ENCODE data around the gene LTB.
"Not testable (repeated sequence)": the region's sequence is repeated elsewhere in the genome, so short reads cannot be mapped to it uniquely, and the experiment has no call there.

The LTB gene

DNA sequence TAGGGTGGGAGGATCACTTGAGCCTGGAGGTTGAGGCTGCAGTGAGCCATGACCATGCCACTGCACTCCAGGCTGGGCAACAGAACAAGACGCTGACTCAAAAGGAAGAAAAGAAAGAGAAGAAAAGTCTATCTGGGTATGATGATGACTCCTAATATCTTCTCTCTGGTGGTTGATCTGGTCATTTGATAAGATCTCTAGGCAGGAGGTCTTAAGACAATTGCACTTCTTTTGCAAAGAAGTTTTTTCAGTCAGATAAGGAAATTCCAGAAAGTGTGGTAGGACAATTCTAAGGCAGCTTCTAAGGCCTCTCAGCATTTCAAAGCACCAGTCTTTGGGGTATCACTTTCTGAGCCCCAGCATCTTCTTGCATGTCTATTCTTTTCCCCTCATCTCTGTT, 25.1 kb upstream of the LTB start:
- DNase-seq, result no peak

DNA sequence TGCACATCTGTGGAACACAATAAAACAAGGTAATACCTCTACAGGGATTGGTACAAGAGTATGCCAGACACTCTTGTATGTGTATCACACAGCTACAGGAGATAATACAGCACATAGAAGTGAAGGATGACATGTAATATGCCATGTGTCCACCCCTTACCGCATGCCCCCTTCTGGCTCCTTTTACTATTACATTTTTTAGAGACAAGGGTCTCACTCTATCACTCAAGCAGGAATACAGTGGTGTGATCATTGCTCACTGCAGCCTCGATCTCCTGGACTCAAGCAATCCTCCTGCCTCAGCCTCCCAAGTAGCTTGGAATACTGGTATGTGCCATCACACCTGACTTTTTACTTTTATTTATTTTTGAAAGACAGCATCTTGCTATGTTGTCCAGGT, 14.8 kb upstream of the LTB start:
- DNase-seq, result no peak

DNA sequence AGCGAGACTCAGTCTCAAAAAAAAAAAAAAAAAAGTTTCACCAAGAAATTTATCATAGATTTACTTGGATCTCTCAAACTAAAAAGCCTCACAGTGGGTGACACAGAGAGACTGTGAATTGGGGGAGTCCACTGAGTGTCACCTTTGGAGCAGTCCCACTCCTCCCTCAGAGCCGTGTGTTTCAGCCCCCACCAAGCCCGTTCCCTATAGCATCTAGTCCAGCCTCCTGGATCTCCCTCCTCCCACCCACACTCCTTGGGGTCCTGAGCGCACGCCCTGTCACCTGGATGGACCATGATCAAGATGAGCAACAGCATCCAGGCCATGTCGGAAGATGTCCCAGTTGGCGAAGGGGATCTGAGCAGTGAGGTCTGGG, 10.2 kb upstream of the LTB start:
- DNase-seq, result no peak

DNA sequence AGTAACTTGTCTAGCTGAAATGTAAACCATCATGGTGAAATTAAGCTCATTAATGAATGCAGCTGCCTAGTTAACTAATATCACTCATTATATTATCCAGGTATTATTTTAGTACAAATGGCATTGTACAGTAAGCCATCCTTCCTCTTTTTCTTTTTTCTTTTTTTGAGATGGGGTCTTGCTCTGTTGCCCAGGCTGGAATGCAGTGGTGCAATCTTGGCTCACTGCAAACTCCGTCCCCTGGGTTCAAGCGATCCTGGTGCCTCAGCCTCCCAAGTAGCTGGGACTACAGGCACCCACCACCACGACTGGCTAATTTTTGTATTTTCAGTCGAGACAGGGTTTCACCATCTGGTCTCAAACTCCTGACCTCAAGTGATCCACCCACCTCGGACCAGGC, 8.5 kb upstream of the LTB start:
- DNase-seq, result not testable (repeated sequence)

DNA sequence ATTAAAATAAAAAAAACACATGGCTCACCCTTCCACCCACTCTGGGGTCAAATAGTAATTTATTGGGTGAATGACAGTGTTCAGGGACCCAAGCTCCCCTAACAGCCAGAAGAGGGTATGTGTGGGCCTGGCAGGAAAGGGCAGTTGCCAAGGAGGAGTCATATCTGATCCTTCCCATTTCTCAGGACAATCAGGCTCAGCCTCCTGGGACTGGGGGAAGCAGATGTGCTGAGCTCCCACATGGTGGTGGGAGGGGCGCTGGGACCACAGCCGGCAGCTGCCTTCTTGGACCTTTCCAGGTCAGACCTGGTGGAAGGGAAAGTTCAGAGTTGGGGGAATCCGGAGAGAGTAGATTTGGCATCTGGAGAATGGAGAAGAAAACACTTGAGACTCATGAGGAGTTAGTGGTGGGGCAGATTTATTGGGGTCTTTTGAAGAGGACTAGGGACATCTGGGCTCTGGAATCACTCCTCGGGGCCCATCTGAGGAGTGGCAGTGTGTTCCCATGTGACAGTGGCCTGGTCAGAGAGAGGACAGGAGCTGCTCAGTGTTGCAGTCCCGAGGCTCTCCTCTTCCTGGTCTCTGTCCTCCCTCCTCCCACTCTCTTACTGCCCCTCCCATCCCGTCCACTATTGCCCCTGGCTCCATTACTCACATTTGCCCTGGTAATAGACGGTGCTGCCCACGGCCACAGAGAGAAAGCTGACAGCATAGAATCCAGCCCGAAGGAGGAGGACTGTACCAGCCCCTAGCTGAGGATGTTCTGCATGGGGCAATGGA, 6.8 kb upstream of the LTB start:
- no peak for DNase-seq

DNA sequence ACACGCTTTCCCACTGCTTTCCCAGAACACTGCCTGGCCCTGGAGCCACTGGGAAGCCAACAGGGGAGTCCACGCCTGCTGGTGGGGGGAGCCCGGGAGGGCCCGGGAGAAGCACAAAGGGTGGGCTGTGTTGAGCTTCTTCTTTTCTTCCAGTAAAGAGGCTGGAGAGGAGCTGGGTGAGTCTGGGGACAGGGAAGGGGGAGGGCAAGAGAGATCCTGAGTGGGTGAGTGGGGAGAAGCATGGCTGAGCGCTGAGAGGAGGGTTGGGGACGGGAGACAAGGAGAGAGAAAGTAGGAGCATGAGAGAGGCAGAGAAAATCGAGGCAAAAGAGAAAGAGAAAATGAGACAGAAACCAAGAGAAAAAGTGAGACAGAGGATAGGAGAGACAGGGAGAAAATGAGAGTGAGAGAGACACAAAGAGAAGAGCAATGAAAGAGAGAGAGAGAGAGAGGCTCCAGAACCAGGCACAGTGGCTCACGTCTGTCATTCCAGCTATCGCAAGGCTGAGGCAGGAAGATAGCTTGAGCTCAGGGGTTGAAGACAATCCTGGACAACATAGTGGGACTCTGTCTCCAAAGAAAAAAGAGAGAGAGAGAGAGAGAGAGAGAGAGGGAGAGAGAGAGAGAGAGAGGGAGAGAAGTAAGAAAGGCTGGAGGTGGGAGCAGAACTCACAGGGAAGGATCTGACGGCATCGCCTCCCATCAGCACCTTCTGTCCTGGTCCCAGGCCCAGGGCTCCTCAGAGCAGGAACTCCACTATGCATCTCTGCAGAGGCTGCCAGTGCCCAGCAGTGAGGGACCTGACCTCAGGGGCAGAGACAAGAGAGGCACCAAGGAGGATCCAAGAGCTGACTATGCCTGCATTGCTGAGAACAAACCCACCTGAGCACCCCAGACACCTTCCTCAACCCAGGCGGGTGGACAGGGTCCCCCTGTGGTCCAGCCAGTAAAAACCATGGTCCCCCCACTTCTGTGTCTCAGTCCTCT, 5.9 kb upstream of the LTB start:
- DNase-seq, result no peak

DNA sequence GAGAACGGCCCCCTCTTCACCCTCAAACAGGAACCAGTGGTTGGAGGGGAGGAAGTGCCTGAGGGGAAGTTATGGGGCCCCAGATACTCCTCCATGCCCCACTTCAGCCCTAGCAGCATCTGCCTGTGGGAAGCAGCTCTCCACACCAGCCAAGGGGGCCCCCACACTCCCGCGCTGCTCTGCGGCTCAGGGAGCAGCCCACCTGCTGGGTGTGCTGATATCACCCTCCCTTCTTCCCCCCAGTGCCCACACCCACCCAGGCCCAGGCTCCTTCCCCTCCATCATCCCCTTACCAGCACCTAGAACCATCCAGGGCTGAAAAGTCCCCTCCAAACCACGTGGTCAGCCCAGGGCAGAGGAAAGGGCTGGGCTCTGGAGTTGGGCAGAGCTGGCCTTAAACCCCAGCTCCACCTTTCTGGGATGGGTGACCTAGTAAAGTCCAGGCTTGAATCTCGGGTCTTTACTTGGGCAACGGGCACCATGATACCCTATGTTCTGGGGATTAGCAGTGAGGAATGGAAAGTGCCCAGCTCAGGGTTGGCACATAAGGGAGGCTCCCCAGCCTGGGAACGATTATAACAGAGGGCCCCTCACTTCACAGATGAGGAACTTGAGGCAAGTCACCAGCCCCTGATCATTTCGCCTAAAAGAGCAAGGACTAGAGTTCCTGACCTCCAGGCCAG, 4.5 kb upstream of the LTB start:
- DNase-seq, result no peak

DNA sequence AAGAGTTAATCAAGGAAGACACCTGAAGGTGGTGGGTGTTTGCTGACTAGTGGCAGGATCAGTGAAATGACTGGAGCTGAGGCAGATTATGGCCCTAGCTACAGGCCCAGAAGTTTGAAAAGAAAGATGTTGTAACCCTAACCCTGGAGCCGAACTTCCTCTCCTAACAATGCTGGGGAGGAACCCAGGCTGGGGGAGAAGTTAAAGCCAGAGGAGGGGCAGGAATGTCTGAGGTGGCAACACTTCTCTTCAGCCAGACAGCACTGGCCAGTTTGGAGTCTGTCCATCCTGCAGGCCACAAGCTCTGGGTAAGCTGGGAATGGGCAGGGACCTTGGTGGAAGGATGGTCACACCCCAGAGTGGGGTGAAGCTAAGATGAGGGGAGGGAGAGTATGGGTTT, 3.8 kb upstream of the LTB start, which contains the start of gene LST1:
Gene LST1, plus strand, starts transcription at position 270 of the 400 bp plus-strand sequence. CDS start 1,023 bp downstream, outside the sequence.
- DNase-seq, result no peak

DNA sequence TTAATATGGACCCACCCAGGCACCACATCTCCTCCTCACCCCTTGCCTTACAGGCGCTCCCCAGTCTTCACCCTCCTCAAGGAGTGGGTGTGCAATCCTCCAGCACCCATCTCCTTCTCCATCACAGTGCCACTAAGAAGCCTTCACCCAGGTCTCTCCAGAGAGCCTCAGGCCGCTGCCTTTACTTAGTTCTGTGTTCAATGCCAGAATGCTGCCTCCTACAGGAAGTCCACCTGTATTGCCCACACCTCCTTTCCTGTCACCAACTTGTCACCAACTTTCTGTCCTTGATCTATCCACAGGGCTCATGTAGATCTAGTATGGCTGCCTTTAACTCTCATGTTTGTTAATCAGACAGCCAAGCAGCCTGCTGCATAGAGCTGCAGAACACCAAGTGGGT, 3.3 kb upstream of the LTB start:
- no peak for DNase-seq

DNA sequence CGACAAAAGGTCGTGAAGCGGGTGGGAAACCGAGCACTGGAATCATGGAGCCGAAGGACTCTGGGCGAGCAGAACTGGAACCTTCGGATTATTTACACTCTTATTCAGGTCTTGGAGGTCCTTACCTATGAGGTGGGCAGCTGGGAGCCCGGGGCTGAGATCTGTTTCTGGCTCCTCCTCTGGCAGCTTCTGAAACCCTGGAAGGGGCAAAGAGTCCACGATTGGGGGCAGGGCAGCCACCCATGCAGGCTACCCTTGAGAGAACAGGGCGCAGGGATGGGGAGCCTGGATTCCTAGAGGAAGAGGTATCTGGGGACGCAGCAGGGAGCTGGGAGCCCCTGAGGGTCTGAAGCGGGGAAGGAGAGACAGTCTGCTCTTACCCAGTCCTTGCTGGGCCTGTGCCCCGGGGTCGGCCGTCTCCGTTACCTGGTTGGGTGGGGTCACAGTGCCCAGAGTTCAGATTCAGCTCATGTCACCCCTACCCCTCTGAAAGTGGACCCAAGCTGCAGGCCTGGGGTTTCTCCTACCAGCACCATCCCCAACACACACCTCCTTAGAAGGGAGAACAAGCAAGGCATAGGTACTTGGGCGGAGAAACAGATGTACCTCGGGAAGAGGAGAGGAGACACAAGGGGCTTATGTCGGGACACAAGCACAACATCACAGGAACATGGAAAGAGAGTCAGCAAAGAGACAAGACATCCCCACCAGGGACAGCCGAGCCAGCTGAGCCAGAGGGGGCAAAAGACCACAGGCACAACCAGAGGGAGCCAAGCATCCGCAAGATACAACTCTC, 592 bp downstream of the LTB start:
- no peak for DNase-seq

DNA sequence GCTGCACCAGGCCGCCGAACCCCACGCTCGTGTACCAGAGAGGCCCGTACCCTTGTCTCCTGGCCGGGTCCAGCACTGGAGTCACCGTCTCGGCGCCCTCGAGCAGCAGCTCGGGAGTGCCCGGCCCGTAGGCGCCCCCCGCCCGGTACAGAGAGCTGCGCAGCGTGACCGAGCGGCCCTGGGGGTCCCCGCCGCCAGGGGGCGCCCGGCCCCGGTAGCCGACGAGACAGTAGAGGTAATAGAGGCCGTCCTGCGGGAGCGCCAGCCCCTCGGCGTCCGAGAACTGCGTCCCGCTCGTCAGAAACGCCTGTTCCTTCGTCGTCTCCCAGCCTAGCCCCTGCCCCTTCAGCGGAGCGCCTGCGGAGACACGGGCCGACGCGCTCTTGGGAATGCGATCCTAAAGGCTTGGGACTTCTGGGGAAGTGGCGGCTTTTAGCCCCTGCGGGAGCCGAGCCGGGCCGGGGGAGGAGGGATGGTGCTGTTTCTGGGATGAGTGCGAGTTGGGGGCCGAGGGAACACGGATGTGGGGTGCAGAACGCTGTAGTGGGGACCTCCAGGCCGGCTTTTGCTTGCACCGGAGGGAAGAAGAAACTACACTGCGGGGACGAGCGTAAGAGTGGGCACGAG, 1.3 kb downstream of the LTB start:
- peak; percentile 49 for DNase-seq

DNA sequence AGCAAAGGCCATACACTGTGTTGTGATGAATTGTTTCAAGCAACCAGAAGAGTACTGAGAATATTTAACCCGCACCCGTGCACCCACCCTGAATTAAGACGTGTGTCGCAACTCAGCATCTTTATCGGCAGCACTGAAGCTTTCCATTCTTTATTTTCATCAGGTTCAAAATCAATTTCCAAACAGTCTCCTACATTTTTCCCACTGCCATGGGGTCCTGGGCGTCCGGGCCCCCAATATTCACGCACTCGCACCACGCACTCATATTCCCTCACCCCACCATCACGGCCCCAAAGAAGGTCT, 1.8 kb downstream of the LTB start:
- DNase-seq, result no peak

DNA sequence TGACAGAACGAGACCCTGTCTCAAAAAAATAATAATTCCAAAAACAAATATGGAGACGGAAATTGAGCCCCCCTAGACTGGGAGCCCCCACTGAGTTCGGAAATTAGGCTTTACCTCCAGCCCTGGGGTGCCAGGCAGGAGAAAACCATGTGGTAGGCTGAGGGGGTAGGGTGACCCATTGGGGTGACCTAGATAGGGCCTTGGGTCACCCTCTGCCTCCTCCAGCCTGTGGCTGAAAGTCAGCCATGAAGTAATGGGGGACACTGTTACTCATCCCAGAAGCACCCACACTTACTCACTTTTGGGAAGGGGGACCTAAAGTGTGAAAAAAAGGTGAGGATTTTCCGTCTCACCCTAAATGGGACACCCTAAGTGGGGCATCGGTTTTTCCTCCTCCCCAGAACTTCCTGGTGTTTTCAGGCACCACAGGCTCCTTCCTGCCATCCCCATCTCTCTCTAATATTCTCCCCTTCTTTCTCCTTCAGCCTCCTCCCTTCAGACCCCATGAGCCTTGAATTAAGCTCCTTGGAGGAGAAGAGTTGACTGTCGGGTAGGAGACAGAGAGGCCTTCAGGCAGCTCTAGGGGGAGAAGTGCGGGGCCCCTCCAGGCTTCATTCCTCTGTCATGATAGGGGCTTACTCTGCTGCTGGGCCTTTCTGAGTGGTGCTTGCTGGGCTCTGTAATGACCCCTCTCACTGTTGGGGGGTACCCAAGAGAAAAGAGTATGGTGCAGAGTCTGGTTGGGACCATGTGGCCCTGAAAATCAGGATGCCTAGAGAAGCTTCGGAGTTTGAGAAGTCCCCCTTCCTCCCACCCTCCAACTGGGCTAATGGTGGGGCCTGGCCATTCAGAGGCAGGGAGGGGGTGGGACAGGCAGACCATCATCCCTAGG, 2.4 kb downstream of the LTB start:
- no peak for DNase-seq

DNA sequence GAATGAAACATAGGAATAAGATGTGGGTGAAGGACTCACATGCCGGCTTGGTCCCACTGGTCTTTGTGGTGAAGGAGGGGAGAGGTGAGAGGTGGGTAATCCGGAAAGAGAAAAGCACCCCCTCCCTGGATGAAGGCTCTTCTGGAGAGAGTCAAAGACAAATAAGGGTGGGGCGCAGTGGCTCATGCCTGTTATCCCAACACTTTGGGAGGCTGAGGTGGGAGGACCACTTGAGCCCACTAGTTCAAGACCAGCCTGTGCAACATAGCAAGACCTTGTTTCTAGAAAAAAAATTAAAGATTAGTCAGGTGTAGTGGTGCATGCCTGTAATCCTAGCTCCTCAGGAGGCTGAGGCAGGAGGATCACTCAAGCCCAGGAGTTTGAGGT, 3.1 kb downstream of the LTB start:
- no peak for DNase-seq

DNA sequence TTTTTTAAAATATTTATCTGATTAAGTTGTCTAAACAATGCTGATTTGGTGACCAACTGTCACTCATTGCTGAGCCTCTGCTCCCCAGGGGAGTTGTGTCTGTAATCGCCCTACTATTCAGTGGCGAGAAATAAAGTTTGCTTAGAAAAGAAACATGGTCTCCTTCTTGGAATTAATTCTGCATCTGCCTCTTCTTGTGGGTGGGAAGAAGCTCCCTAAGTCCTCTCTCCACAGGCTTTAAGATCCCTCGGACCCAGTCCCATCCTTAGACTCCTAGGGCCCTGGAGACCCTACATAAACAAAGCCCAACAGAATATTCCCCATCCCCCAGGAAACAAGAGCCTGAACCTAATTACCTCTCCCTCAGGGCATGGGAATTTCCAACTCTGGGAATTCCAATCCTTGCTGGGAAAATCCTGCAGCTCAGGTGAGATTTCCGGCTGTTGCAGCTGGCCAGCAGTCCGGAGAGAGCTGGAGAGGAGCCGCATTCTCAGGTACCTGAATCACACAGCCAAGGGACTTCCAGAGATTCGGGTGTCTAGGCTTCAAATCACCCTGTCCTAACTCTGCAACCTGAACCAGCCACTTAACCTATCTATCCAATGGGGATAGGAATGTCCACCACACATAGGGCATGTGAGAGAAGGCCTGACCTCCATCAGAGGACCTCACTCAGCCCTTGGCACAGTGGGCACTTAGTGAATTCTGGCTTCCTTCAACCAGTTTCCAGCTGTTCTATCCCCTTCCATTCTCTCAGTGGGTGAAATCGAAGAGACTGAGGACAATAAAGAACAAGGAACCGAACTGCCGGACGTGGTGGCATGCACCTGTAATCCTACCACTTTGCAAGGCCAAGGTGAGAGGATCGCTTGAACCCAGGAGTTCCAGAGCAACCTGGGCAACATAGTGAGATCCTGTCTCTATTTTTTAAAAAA, 3.8 kb downstream of the LTB start:
- no peak for DNase-seq

DNA sequence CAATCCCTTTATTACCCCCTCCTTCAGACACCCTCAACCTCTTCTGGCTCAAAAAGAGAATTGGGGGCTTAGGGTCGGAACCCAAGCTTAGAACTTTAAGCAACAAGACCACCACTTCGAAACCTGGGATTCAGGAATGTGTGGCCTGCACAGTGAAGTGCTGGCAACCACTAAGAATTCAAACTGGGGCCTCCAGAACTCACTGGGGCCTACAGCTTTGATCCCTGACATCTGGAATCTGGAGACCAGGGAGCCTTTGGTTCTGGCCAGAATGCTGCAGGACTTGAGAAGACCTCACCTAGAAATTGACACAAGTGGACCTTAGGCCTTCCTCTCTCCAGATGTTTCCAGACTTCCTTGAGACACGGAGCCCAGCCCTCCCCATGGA, 4.7 kb downstream of the LTB start:
- DNase-seq, result no peak

DNA sequence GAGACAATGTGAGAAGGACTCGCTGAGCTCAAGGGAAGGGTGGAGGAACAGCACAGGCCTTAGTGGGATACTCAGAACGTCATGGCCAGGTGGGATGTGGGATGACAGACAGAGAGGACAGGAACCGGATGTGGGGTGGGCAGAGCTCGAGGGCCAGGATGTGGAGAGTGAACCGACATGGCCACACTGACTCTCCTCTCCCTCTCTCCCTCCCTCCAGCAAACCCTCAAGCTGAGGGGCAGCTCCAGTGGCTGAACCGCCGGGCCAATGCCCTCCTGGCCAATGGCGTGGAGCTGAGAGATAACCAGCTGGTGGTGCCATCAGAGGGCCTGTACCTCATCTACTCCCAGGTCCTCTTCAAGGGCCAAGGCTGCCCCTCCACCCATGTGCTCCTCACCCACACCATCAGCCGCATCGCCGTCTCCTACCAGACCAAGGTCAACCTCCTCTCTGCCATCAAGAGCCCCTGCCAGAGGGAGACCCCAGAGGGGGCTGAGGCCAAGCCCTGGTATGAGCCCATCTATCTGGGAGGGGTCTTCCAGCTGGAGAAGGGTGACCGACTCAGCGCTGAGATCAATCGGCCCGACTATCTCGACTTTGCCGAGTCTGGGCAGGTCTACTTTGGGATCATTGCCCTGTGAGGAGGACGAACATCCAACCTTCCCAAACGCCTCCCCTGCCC, 5.2 kb downstream of the LTB start:
- DNase-seq, result no peak

DNA sequence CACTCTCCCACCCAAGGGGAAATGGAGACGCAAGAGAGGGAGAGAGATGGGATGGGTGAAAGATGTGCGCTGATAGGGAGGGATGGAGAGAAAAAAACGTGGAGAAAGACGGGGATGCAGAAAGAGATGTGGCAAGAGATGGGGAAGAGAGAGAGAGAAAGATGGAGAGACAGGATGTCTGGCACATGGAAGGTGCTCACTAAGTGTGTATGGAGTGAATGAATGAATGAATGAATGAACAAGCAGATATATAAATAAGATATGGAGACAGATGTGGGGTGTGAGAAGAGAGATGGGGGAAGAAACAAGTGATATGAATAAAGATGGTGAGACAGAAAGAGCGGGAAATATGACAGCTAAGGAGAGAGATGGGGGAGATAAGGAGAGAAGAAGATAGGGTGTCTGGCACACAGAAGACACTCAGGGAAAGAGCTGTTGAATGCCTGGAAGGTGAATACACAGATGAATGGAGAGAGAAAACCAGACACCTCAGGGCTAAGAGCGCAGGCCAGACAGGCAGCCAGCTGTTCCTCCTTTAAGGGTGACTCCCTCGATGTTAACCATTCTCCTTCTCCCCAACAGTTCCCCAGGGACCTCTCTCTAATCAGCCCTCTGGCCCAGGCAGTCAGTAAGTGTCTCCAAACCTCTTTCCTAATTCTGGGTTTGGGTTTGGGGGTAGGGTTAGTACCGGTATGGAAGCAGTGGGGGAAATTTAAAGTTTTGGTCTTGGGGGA, 6.1 kb downstream of the LTB start:
- DNase-seq, result no peak
